OCI-LY3 (cell line): ENCODE data around the gene NMNAT1.

Experiments used
- EZH2phosphoT487 ChIP-seq: fragments of 200-600 bp; shearing (Covaris generic); IDR thresholded peaks from 2 replicates; pipeline ENCODE4 v1.6.1; 2018; ENCODE audit warnings: antibody characterized with exemption, mixed run types, low read depth
- TF ChIP-seq, protein P1 (sequence below): fragments of 200-600, 300-600 bp; sonication (generic); IDR thresholded peaks from 2 replicates; pipeline ENCODE4 v1.5.1; 2014; ENCODE audit warnings: antibody characterized with exemption, low read length, low read depth

DNA sequence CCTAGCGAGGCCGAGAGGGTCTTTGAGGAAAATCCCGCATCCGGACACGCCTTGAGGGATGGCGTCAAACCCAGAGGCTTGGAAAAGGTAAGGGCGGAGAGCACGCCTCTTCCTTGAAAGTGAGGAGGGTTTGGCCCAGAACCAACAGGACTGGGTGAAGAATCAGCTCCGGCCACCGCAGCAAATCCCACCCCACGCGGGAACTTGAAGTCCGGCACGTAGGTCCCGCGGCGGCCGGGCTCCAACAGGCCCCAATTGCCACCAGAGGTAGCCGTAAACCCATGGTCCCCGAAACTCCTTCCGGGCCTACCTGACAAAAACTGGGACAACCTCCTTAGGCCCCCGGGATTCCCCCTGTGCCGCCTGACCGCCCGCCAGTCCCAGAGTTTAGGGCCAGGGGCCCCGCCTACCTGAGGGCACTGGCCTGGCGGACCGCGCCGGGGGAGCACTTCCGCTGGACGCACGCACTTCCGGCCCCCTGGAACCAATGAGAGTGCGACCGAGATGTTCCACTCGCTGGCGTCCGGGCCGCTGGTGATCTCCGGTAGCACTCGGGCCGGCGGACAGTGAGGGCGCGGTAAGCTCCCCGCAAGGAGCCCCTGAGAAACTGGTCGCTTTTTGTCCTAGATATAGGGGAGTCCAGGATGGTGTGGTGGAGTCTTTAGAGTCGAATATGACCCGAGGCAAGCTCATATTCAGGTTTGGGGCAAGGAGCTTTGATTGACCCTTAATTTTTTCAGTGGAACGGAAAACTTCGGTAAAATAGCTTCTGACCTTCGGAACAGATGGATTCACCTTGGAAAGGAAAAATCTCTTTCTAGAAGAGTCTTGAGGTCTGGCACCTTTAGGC, at the start of gene NMNAT1, which contains the start of gene LZIC:
- TF ChIP-seq, protein P1, sequence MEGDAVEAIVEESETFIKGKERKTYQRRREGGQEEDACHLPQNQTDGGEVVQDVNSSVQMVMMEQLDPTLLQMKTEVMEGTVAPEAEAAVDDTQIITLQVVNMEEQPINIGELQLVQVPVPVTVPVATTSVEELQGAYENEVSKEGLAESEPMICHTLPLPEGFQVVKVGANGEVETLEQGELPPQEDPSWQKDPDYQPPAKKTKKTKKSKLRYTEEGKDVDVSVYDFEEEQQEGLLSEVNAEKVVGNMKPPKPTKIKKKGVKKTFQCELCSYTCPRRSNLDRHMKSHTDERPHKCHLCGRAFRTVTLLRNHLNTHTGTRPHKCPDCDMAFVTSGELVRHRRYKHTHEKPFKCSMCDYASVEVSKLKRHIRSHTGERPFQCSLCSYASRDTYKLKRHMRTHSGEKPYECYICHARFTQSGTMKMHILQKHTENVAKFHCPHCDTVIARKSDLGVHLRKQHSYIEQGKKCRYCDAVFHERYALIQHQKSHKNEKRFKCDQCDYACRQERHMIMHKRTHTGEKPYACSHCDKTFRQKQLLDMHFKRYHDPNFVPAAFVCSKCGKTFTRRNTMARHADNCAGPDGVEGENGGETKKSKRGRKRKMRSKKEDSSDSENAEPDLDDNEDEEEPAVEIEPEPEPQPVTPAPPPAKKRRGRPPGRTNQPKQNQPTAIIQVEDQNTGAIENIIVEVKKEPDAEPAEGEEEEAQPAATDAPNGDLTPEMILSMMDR, result no peak
- no peak for TF ChIP-seq EZH2phosphoT487
